K562 (cell line): ENCODE data around the gene ATXN1. TPM values are rescaled to one million over a fixed set of nuclear protein-coding genes. Genes with fewer than 3 reads are reported as not detected.

Source experiments
- ATAC-seq: fragments of 200-7000 bp; cut with Tn5 transposase; 3 replicates; pipeline ENCODE4 v1.9.1; 2020; ENCODE audit warnings: moderate library complexity
- BruUV-seq: library from RNA; stranded (reverse); fragments of 400-500 nt; replicated peaks from 2 replicates; lab custom pipeline; 2021; lab: Mats Ljungman, UMichigan
- CTCF ChIA-PET: fragments of 300-600 bp; formaldehyde crosslinking; extraction: SDS; loops from one replicate; lab custom pipeline; 2021; ENCODE audit warnings: low intra/inter-chr PET ratio; lab: Yijun Ruan, JAX
- POLR2A ChIA-PET: fragments of 300-600, 350-650 bp; sonication (Branson Sonifier 250); formaldehyde crosslinking; extraction: SDS; loops from one replicate; lab custom pipeline; 2021; ENCODE audit warnings: antibody characterized with exemption, inconsistent platforms; lab: Yijun Ruan, JAX
- DNase-seq, 4 experiments: peaks; one replicate each; pipeline versions ENCODE4 v3.0.0 to v3.0.0-alpha.2; 2011 to 2018; ENCODE audit warnings: low spot score in 3 of 4, mixed read lengths in 3 of 4; ENCODE audit errors: extremely low read depth in 1 of 4
- FAIRE-seq: peaks from 2 replicates; lab custom pipeline; 2011; peaks lifted over from hg19 to GRCh38; lab: Jason Lieb, UNC
- H2AFZ ChIP-seq: 2 replicates; pipeline ENCODE4 v1.6.0; 2011; ENCODE audit warnings: low read depth, low read length, control low read depth, inconsistent platforms
- H3K27ac ChIP-seq: fragments of 200-600 bp; 3 replicates; pipeline ENCODE4 v1.8.0; 2011; ENCODE audit warnings: low read depth, mild to moderate bottlenecking, control low read depth, inconsistent platforms, low read length, moderate library complexity, mixed read lengths; ENCODE audit errors: extremely low read depth
- H3K27me3 ChIP-seq, 2 experiments: fragments of 300-600 bp in 1 of 2; 2 replicates in 1 of 2; 3 replicates in 1 of 2; pipeline versions ENCODE4 v1.6.0 to v1.8.0; 2011; ENCODE audit warnings: inconsistent platforms in 2 of 2, low read length in 2 of 2, mild to moderate bottlenecking in 1 of 2, mixed read lengths in 1 of 2, moderate library complexity in 1 of 2; ENCODE audit not compliant: control insufficient read depth in 2 of 2, insufficient read depth in 2 of 2
- H3K36me3 ChIP-seq: fragments of 300-600 bp; 3 replicates; pipeline ENCODE4 v1.8.0; 2011; ENCODE audit warnings: mild to moderate bottlenecking, low read length, inconsistent platforms; ENCODE audit not compliant: control insufficient read depth, insufficient read depth
- H3K4me1 ChIP-seq, 2 experiments: fragments of 200-600 bp in 1 of 2; replicated peaks in 1 of 2; 2 replicates in 1 of 2; 3 replicates in 1 of 2; pipeline versions ENCODE4 v1.5.1 to v1.8.0; 2011; ENCODE audit warnings: inconsistent platforms in 2 of 2, low read length in 2 of 2, mild to moderate bottlenecking in 1 of 2, mixed read lengths in 1 of 2, moderate library complexity in 1 of 2; ENCODE audit not compliant: control insufficient read depth in 2 of 2, insufficient read depth in 2 of 2
- H3K4me2 ChIP-seq: 2 replicates; pipeline ENCODE4 v1.6.1; 2011; ENCODE audit warnings: low read length, control low read depth, inconsistent platforms, mixed read lengths; ENCODE audit not compliant: insufficient read depth
- H3K4me3 ChIP-seq: fragments of 200-600 bp; sonication (generic), shearing (Covaris generic); 2 replicates; pipeline ENCODE4 v1.5.1; 2016; ENCODE audit warnings: control low read depth, inconsistent platforms
- H3K79me2 ChIP-seq: fragments of 200-600 bp; 3 replicates; pipeline ENCODE4 v1.8.0; 2011; ENCODE audit warnings: low read length, inconsistent platforms; ENCODE audit not compliant: control insufficient read depth, insufficient read depth
- H3K9ac ChIP-seq, 2 experiments: 2 replicates each; pipeline versions ENCODE4 v1.6.0 to v1.6.1; 2011; ENCODE audit warnings: low read depth in 2 of 2, low read length in 2 of 2, control low read depth in 1 of 2, inconsistent platforms in 1 of 2, mild to moderate bottlenecking in 1 of 2, mixed read lengths in 1 of 2; ENCODE audit not compliant: insufficient read depth in 1 of 2
- H3K9me1 ChIP-seq: one replicate; pipeline ENCODE4 v1.6.0; 2011; ENCODE audit warnings: inconsistent platforms, mild to moderate bottlenecking, low read length, moderate library complexity; ENCODE audit not compliant: control insufficient read depth, insufficient read depth
- H3K9me3 ChIP-seq: replicated peaks from 2 replicates; pipeline ENCODE4 v1.5.1; 2011; ENCODE audit warnings: low read depth, low read length, inconsistent platforms; ENCODE audit not compliant: control insufficient read depth, insufficient read depth
- H4K20me1 ChIP-seq: replicated peaks from 2 replicates; pipeline ENCODE4 v1.6.1; 2011; ENCODE audit warnings: low read length, inconsistent platforms, mixed read lengths; ENCODE audit not compliant: control insufficient read depth, insufficient read depth
- BHLHE40 ChIP-seq: IDR thresholded peaks from 2 replicates; pipeline ENCODE4 v1.6.1; 2011; ENCODE audit warnings: low read length, improper control_type of control experiment
- CXXC5 ChIP-seq: fragments of 250-450 bp; sonication (Bioruptor Pico); IDR thresholded peaks from 2 replicates; pipeline ENCODE4 v1.8.0; 2022; ENCODE audit warnings: inconsistent platforms, mild to moderate bottlenecking, moderate library complexity
- PHB2 ChIP-seq: fragments of 450-650 bp; IDR thresholded peaks from 2 replicates; pipeline ENCODE4 v1.6.1; 2017; ENCODE audit warnings: low read depth
- ZFP30 ChIP-seq: fragments of 250-450 bp; sonication (Bioruptor Pico); IDR thresholded peaks from 2 replicates; pipeline ENCODE4 v1.8.0; 2022; ENCODE audit warnings: moderate library complexity, mild to moderate bottlenecking, inconsistent platforms, borderline replicate concordance
- ZNF184 ChIP-seq: sonication (generic); formaldehyde crosslinking; IDR thresholded peaks from 2 replicates; pipeline ENCODE4 v1.5.0; 2020; ENCODE audit warnings: missing genetic modification reagents
- ZNF41 ChIP-seq: fragments of 250-450 bp; sonication (Bioruptor Pico); conservative IDR thresholded peaks from 2 replicates; pipeline ENCODE4 v1.4.0; 2020; ENCODE audit warnings: mild to moderate bottlenecking
- ZNF76 ChIP-seq: fragments of 250-450 bp; sonication (Bioruptor Pico); IDR thresholded peaks from 2 replicates; pipeline ENCODE4 v1.4.0; 2020; ENCODE audit warnings: mild to moderate bottlenecking, moderate library complexity, borderline replicate concordance
- ZZZ3 ChIP-seq: fragments of 450-650 bp; IDR thresholded peaks from 2 replicates; pipeline ENCODE4 v1.6.1; 2016; ENCODE audit warnings: antibody characterized with exemption, mild to moderate bottlenecking, moderate library complexity
- WGBS: fragments of 100-300 bp; shearing (Covaris generic); methylation state at CpG from one replicate; pipeline ENCODE4 v1.1.6; 2016; ENCODE audit warnings: low coverage, mixed read lengths; ENCODE audit not compliant: insufficient coverage; ENCODE audit errors: missing lambda C conversion rate; 5-methylcytosine and 5-hydroxymethylcytosine counted together
- in situ Hi-C: fragments of 300-500 bp; cut with MboI; formaldehyde crosslinking; loops from 4 replicates; pipeline ENCODE4 v1.15.0; 2018; ENCODE audit warnings: inconsistent platforms, mixed read lengths
- intact Hi-C: fragments of 100-400 bp; cut with micrococcal nuclease; formaldehyde crosslinking; loops from 2 replicates; pipeline ENCODE4 v1.14.2; 2022
- polyA plus RNA-seq, 8 experiments: library from polyadenylated mRNA; depleted of rRNA in 4 of 8; stranded (reverse) in 5 of 8; unstranded in 3 of 8; fragments of >200 nt; fragmentation: Nextera tagmentation in 2 of 8; fragmentation: Illumina TruSeq in 1 of 8; extraction: Ambion mirVana in 2 of 8; extraction: Trizol in 1 of 8; gene quantifications; 2 replicates each; pipeline versions ENCODE4 v1.2.1 to v1.2.3, GENCODE V29; 2011 to 2014; ENCODE audit warnings: inconsistent platforms in 1 of 8, missing spikeins in 1 of 8
- total RNA-seq, 7 experiments: library from RNA; depleted of rRNA in 6 of 7; stranded (reverse); fragments of >200 nt in 6 of 7; fragmentation: Illumina TruSeq in 2 of 7; extraction: Trizol in 2 of 7; gene quantifications; 2 replicates each; pipeline versions ENCODE4 v1.2.1 to v1.2.3, GENCODE V29; 2011 to 2021; ENCODE audit warnings: low replicate concordance in 1 of 7
- TF ChIP-seq, protein P1 (sequence below): fragments of 250-450 bp; sonication (Bioruptor Pico); IDR thresholded peaks from 2 replicates; pipeline ENCODE4 v1.5.0; 2021
- TF ChIP-seq, protein P2 (sequence below): sonication (generic); formaldehyde crosslinking; IDR thresholded peaks from 2 replicates; pipeline ENCODE4 v1.8.1; 2023; ENCODE audit warnings: mild to moderate bottlenecking, missing genetic modification reagents
- TF ChIP-seq, protein P3 (sequence below): fragments of 250-450 bp; sonication (Bioruptor Pico); IDR thresholded peaks from 2 replicates; pipeline ENCODE4 v1.5.0; 2021; ENCODE audit warnings: mild to moderate bottlenecking, moderate library complexity

ATXN1 gene
- total and polyA plus RNA-seq, 9 of the 15 experiments (the other 6 are each of a cell fraction or from before 2014, with no cell fraction given), result under 0.01 to 1.2 (median 0.58) TPM

DNA sequence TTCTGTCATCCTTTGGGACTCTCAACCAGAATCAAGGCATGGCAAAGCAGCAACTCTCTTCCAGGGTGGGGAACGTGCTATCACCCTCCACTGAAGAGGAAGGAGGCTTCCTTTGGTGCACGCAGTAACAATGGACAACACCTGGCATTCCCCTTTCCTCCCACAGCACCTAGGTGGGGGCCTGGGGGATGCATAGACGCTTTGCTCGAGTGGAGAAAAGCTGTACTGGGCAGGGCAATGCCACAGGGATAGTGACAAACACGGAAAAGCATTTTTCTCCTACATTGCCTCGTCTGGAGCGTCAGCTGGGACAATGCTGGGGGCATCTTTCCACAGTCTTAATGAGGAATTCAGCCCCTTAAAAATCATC lies 439.9 kb downstream of the ATXN1 start:
- no peaks in the 10 kb centered on the region for H4K20me1 ChIP-seq
- no peak overlapping the region for H3K4me3 ChIP-seq
- H3K79me2 ChIP-seq, result no peaks in the 10 kb centered on the region
- peak overlapping the region; percentile 29; the same call in 1 of the 2 replicates for H2AFZ ChIP-seq
- no peaks in the 10 kb centered on the region for H3K9me1 ChIP-seq
- no peak for DNase-seq
- ATAC-seq, result no peak
- no TSS peak for BruUV-seq
- no peak overlapping the region for H3K9ac ChIP-seq
- H3K4me1 ChIP-seq, result peaks cover 19 to 45% of the 10 kb centered on the region in 2 experiments
- CTCF ChIA-PET, result no interaction called here
- no peaks in the 10 kb centered on the region for H3K36me3 ChIP-seq
- in situ Hi-C loops, result no loop called here
- 78% methylated on average over 7 of the region's 7 CpGs for WGBS
- POLR2A ChIA-PET, result interaction anchor here (2.5 kb wide), 1 partner anchor 55 kb away, joined by 15 read pairs; no protein-coding TSS in a partner anchor
- H3K9me3 ChIP-seq, result no peaks in the 10 kb centered on the region
- intact Hi-C loops, result no loop called here
- H3K27ac ChIP-seq, result no peak overlapping the region
- no peak for FAIRE-seq
- no peaks in the 10 kb centered on the region; a peak in 1 of 5 replicates for H3K27me3 ChIP-seq
- H3K4me2 ChIP-seq, result no peak overlapping the region
- TF ChIP-seq ZFP30 (CRISPR knock-in tag) (no peak), ZNF76 (no peak), ZNF184 (CRISPR knock-in tag) (no peak), PHB2 (no peak), ZNF41 (CRISPR knock-in tag) (no peak), BHLHE40 (no peak), ZZZ3 (no peak), CXXC5 (CRISPR knock-in tag) (no peak)
- TF ChIP-seq, protein P1, sequence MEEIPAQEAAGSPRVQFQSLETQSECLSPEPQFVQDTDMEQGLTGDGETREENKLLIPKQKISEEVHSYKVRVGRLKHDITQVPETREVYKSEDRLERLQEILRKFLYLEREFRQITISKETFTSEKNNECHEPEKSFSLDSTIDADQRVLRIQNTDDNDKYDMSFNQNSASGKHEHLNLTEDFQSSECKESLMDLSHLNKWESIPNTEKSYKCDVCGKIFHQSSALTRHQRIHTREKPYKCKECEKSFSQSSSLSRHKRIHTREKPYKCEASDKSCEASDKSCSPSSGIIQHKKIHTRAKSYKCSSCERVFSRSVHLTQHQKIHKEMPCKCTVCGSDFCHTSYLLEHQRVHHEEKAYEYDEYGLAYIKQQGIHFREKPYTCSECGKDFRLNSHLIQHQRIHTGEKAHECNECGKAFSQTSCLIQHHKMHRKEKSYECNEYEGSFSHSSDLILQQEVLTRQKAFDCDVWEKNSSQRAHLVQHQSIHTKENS, result no peak
- TF ChIP-seq, protein P2, sequence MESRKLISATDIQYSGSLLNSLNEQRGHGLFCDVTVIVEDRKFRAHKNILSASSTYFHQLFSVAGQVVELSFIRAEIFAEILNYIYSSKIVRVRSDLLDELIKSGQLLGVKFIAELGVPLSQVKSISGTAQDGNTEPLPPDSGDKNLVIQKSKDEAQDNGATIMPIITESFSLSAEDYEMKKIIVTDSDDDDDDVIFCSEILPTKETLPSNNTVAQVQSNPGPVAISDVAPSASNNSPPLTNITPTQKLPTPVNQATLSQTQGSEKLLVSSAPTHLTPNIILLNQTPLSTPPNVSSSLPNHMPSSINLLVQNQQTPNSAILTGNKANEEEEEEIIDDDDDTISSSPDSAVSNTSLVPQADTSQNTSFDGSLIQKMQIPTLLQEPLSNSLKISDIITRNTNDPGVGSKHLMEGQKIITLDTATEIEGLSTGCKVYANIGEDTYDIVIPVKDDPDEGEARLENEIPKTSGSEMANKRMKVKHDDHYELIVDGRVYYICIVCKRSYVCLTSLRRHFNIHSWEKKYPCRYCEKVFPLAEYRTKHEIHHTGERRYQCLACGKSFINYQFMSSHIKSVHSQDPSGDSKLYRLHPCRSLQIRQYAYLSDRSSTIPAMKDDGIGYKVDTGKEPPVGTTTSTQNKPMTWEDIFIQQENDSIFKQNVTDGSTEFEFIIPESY (CRISPR knock-in tag), result no peak
- TF ChIP-seq, protein P3, sequence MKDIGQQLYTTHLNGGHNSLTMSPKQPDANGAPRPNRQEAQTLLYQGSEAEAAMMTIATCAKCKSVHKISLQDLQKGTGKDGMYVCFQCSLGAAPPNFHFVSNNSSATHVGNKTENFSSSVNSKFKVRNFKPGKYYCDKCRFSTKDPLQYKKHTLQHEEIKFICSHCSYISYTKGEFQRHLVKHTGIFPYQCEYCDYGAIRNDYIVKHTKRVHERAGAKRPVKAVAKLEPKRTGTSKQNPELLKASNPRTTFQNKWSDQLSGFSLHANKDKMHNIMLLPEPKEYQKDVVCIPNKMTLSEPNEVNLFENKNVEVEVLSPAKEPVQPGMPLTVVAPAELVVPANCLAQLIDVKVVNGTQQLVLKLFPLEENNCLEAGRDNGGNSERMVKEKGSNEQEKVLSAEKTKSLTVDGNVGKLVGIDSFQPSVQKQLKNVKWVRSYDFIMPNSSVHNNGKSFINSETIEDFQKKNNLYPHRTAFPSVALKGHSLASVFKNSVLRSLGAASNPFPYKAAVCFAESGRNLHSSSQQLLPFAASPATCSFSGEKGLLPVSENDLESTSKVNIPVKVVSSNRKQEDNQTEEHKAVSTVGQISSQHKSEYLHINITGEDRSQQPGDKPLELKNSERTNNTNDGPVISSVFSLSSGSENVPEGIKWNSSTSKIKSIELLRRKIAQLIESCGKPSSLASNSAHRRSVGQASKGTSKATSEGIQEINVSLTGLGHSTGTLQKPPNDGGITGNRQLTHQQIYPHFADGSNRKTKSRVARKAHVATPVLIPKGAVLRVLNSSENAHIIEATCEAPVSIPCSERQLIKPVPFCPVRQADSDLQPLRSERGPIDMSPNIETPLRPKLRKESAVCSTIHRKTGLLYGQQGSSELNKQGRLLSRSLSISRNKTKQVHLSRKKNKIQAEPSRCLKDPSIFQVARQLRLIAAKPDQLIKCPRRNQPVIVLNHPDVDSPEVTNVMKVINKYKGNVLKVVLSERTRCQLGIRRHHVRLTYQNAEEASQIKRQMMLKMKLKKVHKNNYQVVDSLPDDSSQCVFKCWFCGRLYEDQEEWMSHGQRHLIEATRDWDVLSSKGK, result no peak
